CD8-positive, alpha-beta memory T cell (primary cell): ENCODE measurements around the gene FAM131B. TPM values are rescaled to one million over a fixed set of nuclear protein-coding genes. Genes with fewer than 3 reads are reported as not detected.

Source experiments
- CTCF ChIA-PET: fragments of 350-600 bp; sonication (Branson Sonifier 250); formaldehyde crosslinking; loops from one replicate; lab custom pipeline; 2021; ENCODE audit warnings: antibody characterized with exemption; lab: Charles Lee
- POLR2A ChIA-PET: fragments of 350-600 bp; sonication (Branson Sonifier 250); formaldehyde crosslinking; loops from one replicate; lab custom pipeline; 2021; ENCODE audit warnings: antibody characterized with exemption; lab: Charles Lee
- DNase-seq, 5 donors: peaks; one replicate each; pipeline versions ENCODE4 v3.0.0 to v3.0.0-alpha.2; 2020 to 2022; ENCODE audit warnings: mixed read lengths in 1 of 5
- H3K27ac ChIP-seq: one replicate; pipeline ENCODE4 v1.7.0; 2013; ENCODE audit warnings: low read depth, mild to moderate bottlenecking, low read length, moderate library complexity
- H3K27me3 ChIP-seq: 2 replicates; pipeline ENCODE4 v1.7.0; 2013; ENCODE audit warnings: low read length, mild to moderate bottlenecking; ENCODE audit not compliant: insufficient read depth, poor library complexity, severe bottlenecking
- H3K36me3 ChIP-seq: 2 replicates; pipeline ENCODE4 v1.7.0; 2013; ENCODE audit warnings: mild to moderate bottlenecking, low read length, moderate library complexity; ENCODE audit not compliant: insufficient read depth
- H3K4me1 ChIP-seq: 2 replicates; pipeline ENCODE4 v1.7.0; 2013; ENCODE audit warnings: mild to moderate bottlenecking, low read length, moderate library complexity; ENCODE audit not compliant: insufficient read depth
- H3K4me3 ChIP-seq: 2 replicates; pipeline ENCODE4 v1.7.0; 2013; ENCODE audit warnings: mild to moderate bottlenecking, low read length
- H3K9me3 ChIP-seq: 2 replicates; pipeline ENCODE4 v1.7.0; 2013; ENCODE audit warnings: mild to moderate bottlenecking, low read length
- H3K27ac Mint-ChIP-seq, 8 donors: one replicate each; pipeline ENCODE4 v1.8.0; 2020 to 2021; ENCODE audit warnings: mixed read lengths in 8 of 8, mild to moderate bottlenecking in 6 of 8, inconsistent platforms in 3 of 8, moderate library complexity in 3 of 8
- H3K27me3 Mint-ChIP-seq, 2 donors: one replicate each; pipeline ENCODE4 v1.8.0; 2020 to 2021; ENCODE audit warnings: mixed read lengths in 2 of 2, mild to moderate bottlenecking in 1 of 2, moderate library complexity in 1 of 2
- H3K36me3 Mint-ChIP-seq, 3 donors: one replicate each; pipeline ENCODE4 v1.8.0; 2020 to 2021; ENCODE audit warnings: mixed read lengths in 3 of 3, inconsistent platforms in 1 of 3, mild to moderate bottlenecking in 1 of 3
- H3K4me1 Mint-ChIP-seq, 3 donors: one replicate each; pipeline ENCODE4 v1.8.0; 2020 to 2021; ENCODE audit warnings: mixed read lengths in 3 of 3, inconsistent platforms in 1 of 3, mild to moderate bottlenecking in 1 of 3
- H3K4me3 Mint-ChIP-seq, 7 donors: one replicate each; pipeline ENCODE4 v1.8.0; 2020 to 2021; ENCODE audit warnings: mixed read lengths in 7 of 7, mild to moderate bottlenecking in 6 of 7, moderate library complexity in 4 of 7, inconsistent platforms in 2 of 7
- H3K9me3 Mint-ChIP-seq, 5 donors: one replicate each; pipeline ENCODE4 v1.8.0; 2020 to 2022; ENCODE audit warnings: mixed read lengths in 5 of 5, mild to moderate bottlenecking in 3 of 5, moderate library complexity in 2 of 5, inconsistent platforms in 1 of 5
- polyA plus RNA-seq: library from polyadenylated mRNA; unstranded; fragments of 300-500 nt; fragmentation: Illumina TruSeq; gene quantifications from one replicate; pipeline ENCODE4 v1.2.3, GENCODE V29; 2021
- total RNA-seq, 2 experiments: library from RNA; stranded (reverse); gene quantifications; one replicate each; pipeline ENCODE4 v1.2.3, GENCODE V29; 2021

The FAM131B gene
- total and polyA plus RNA-seq, 3 experiments from 2014 or later, result 1.6 to 2.8 (median 2.4) TPM

DNA sequence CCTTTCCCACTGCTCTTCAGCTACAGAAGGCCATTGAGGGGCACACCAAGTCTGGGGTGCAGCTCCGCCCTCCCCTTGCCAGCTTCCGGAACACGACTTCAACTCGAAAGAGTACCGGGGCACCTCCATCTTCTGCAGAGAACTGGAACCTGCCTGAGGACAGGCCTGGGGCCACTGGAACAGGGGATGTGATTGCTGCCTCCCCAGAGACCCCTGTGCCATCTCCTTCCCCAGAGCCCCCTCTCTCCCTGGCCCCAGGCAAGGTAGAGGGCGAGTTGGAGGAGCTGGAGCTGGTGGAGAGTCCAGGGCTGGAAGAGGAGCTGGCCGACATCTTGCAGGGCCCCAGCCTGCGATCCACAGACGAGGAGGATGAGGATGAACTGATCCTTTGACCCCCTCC lies 10.9 kb downstream of the FAM131B start:
- no peak for DNase-seq
- Mint-ChIP-seq H3K27ac (no peak overlapping the region), H3K4me3 (no peak overlapping the region), H3K27me3 (peaks cover 3 to 5% of the 10 kb centered on the region in 2 donors), H3K9me3 (no peaks in the 10 kb centered on the region), H3K4me1 (peaks cover 0 to 5% (median 0%) of the 10 kb centered on the region in 3 donors), H3K36me3 (no peaks in the 10 kb centered on the region)
- Histone ChIP-seq H3K4me1 (no peaks in the 10 kb centered on the region), H3K9me3 (no peaks in the 10 kb centered on the region), H3K27me3 (no peaks in the 10 kb centered on the region), H3K36me3 (no peaks in the 10 kb centered on the region), H3K27ac (no peak overlapping the region), H3K4me3 (no peak overlapping the region)
- ChIA-PET POLR2A (no interaction called here), CTCF (interaction anchor here (1.0 to 1.4 kb wide), 3 partner anchors 28 to 111 kb away, joined by 3 to 4 read pairs (median 4); no protein-coding TSS in a partner anchor)

DNA sequence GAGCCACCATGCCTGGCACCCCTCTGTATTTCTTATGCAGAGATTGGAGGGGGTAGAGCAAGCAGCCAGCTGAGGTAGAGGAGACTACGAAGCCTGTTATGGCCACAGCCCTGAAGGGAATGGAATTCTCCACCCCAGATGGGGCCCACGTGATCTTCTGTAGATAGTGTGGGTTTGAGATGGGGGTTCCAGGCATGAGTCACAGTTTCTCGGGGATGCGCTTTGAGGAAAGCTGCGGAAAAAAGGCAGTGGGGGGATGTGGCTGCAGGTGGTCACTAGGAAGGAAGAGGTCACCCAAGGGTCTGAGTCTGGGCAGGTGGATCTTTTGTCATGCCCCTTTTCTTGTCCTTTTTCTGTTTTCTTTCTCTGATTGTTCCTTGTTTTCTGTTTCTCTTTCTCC lies 11.5 kb downstream of the FAM131B start:
- Histone ChIP-seq H3K4me1 (no peaks in the 10 kb centered on the region), H3K27ac (no peak overlapping the region), H3K27me3 (no peaks in the 10 kb centered on the region), H3K9me3 (no peaks in the 10 kb centered on the region), H3K36me3 (no peaks in the 10 kb centered on the region), H3K4me3 (no peak overlapping the region)
- Mint-ChIP-seq H3K27ac (no peak overlapping the region), H3K4me1 (peaks cover 0 to 5% (median 0%) of the 10 kb centered on the region in 3 donors), H3K9me3 (no peaks in the 10 kb centered on the region), H3K36me3 (no peaks in the 10 kb centered on the region), H3K27me3 (peaks cover 4 to 5% of the 10 kb centered on the region in 2 donors), H3K4me3 (no peak overlapping the region)
- no peak for DNase-seq
- CTCF ChIA-PET, result interaction anchor here (1.0 to 1.4 kb wide), 3 partner anchors 29 to 110 kb away, joined by 3 to 4 read pairs (median 4); no protein-coding TSS in a partner anchor
- POLR2A ChIA-PET, result no interaction called here

DNA sequence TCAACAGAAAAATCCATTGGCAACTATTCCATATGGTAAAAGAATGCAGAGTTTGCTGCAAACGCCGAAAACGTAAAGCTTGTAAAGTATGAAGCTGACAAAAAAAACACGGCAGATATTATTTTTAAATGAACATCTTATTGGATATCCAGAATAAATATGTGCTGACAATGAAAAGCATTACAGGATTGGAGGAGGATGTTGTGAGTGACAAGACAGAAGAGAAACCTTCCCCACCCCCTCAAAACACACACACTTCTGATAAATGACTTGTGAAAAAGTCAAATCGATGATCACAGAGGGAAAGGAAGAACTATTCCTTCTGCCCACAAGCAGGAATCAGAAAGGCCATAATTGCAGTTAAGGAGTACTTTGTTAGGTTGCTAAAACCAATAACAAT lies 14.6 kb downstream of the FAM131B start:
- peak overlapping the region in 1 of 8 donors; percentile 5 for H3K27ac Mint-ChIP-seq
- no peak overlapping the region for H3K4me3 ChIP-seq

DNA sequence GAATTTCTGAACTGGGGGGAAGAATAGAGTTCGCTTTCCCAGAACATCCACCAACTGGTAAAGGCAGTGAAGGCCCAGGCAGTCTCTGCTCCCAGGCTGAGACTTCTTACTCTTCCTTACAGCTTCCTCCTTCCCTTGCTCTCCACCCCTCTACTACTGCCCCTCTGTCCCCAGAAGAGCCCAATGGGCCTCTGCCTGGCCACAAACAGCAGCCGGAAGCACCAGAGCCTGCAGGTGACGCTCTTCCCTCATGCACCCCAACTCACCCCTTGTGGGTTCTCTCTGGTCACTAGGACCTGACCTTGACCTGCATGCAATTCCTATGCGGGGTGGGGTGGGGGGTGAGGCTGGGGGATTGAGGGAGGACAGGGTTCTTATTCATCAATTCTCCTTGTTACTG lies 16.5 kb downstream of the FAM131B start:
- peaks cover 7 to 10% (median 9%) of the 10 kb centered on the region in 3 donors for H3K4me1 Mint-ChIP-seq
- POLR2A ChIA-PET, result no interaction called here

More for the DNA sequence above, 14.6 kb downstream of the FAM131B start:
- Mint-ChIP-seq H3K36me3 (no peaks in the 10 kb centered on the region), H3K4me3 (no peak overlapping the region), H3K27me3 (peaks cover 3 to 9% of the 10 kb centered on the region in 2 donors), H3K9me3 (no peaks in the 10 kb centered on the region), H3K4me1 (peaks cover 7 to 10% (median 9%) of the 10 kb centered on the region in 3 donors)
- Histone ChIP-seq H3K36me3 (no peaks in the 10 kb centered on the region), H3K27me3 (no peaks in the 10 kb centered on the region), H3K27ac (no peak overlapping the region), H3K4me1 (peaks cover 8% of the 10 kb centered on the region), H3K9me3 (no peaks in the 10 kb centered on the region)
- no peak for DNase-seq
- POLR2A ChIA-PET, result interaction anchor here (0.6 kb wide), 1 partner anchor 23 kb away, joined by 14 read pairs; no protein-coding TSS in a partner anchor
- CTCF ChIA-PET, result interaction anchor here (0.8 to 1.3 kb wide), 3 partner anchors 9 to 107 kb away, joined by 3 to 8 read pairs (median 4); no protein-coding TSS in a partner anchor

DNA sequence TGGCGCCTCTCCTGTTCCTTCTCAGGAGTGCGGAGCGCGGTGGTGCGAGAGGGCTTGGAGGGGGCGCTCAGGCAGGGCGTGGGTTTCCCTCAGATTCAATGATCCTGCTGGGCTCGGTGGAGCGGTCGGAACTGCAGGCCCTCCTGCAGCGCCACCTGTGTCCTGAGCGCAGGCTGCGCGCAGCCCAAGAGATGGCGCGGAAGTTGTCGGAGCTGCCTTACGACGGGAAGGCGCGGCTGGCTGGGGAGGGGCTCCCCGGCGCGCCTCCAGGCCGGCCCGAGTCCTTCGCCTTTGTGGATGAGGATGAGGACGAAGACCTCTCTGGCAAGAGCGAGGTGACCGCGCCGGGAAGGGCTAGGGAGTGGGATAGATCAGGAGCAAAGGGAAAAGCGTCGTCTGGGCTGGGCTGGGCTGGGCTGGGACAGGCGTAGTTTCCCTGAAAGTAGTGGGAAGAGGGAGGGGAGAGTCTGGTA lies 17.0 kb downstream of the FAM131B start:
- H3K4me1 Mint-ChIP-seq, result peaks cover 7 to 10% (median 9%) of the 10 kb centered on the region in 3 donors
- peak overlapping the region; percentile 23 for H3K4me3 ChIP-seq
- H3K27me3 Mint-ChIP-seq, result peaks cover 7 to 16% of the 10 kb centered on the region in 2 donors
- no peaks in the 10 kb centered on the region for H3K9me3 ChIP-seq
- no peaks in the 10 kb centered on the region for H3K9me3 Mint-ChIP-seq
- ChIA-PET CTCF (interaction anchor here (0.5 to 2.6 kb wide), 28 partner anchors 8 to 127 kb away, joined by 3 to 18 read pairs (median 5); partner anchors contain the start of gene CASP2), POLR2A (no interaction called here)
- H3K27me3 ChIP-seq, result no peaks in the 10 kb centered on the region
- H3K4me1 ChIP-seq, result peaks cover 8% of the 10 kb centered on the region
- no peak overlapping the region for H3K27ac ChIP-seq
- H3K36me3 Mint-ChIP-seq, result no peaks in the 10 kb centered on the region
- H3K4me3 Mint-ChIP-seq, result peak overlapping the region in 6 of 7 donors; percentile 58 to 79 (median 78)
- peak; percentile 38 to 75 (median 51) for DNase-seq
- no peaks in the 10 kb centered on the region for H3K36me3 ChIP-seq
- peak overlapping the region in 2 of 8 donors; percentile 42 to 92 for H3K27ac Mint-ChIP-seq

More for the DNA sequence above, 16.5 kb downstream of the FAM131B start:
- H3K27ac Mint-ChIP-seq, result no peak overlapping the region
- H3K27ac ChIP-seq, result no peak overlapping the region
- no peak overlapping the region for H3K4me3 ChIP-seq
- no peaks in the 10 kb centered on the region for H3K9me3 ChIP-seq
- H3K27me3 ChIP-seq, result no peaks in the 10 kb centered on the region
- DNase-seq, result no peak
- H3K27me3 Mint-ChIP-seq, result peaks cover 7 to 14% of the 10 kb centered on the region in 2 donors
- H3K4me1 ChIP-seq, result peaks cover 8% of the 10 kb centered on the region
- H3K36me3 ChIP-seq, result no peaks in the 10 kb centered on the region
- no peaks in the 10 kb centered on the region for H3K9me3 Mint-ChIP-seq
- H3K4me3 Mint-ChIP-seq, result peak overlapping the region in 2 of 7 donors; percentile 58 to 79
- H3K36me3 Mint-ChIP-seq, result no peaks in the 10 kb centered on the region
- CTCF ChIA-PET, result interaction anchor here (0.5 to 2.6 kb wide), 27 partner anchors 9 to 128 kb away, joined by 3 to 18 read pairs (median 5); partner anchors contain the start of gene CASP2

DNA sequence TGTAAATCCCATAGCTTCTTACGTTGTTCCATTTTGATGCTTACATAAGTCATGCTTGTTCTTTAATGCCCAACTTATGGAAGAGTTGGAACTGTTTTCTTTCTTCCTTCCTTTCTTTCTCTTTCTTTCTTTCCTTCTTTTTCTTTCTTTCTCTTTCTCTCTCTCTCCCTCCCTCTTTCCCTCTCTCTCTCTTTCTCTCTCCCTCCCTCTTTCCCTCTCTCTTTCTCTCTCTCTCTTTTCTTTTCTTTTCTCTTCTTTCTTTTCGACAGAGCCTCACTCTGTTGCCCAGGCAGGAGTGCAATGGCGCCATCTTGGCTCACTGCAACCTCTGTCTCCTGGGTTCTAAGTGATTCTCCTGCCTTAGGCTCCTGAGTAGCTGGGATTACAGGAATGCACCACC lies 18.9 kb downstream of the FAM131B start:
- Mint-ChIP-seq H3K4me1 (peaks cover 7 to 10% (median 9%) of the 10 kb centered on the region in 3 donors), H3K36me3 (no peaks in the 10 kb centered on the region), H3K27ac (no peak overlapping the region), H3K27me3 (peaks cover 18 to 22% of the 10 kb centered on the region in 2 donors), H3K9me3 (no peaks in the 10 kb centered on the region), H3K4me3 (no peak overlapping the region)
- H3K27me3 ChIP-seq, result peaks cover 9% of the 10 kb centered on the region
- no peak overlapping the region for H3K4me3 ChIP-seq
- CTCF ChIA-PET, result interaction anchor here (1.0 to 1.5 kb wide), 4 partner anchors 22 to 37 kb away, joined by 3 read pairs; no protein-coding TSS in a partner anchor
- H3K4me1 ChIP-seq, result peaks cover 8% of the 10 kb centered on the region
- no peaks in the 10 kb centered on the region for H3K36me3 ChIP-seq
- POLR2A ChIA-PET, result no interaction called here
- H3K27ac ChIP-seq, result no peak overlapping the region
- H3K9me3 ChIP-seq, result no peaks in the 10 kb centered on the region
- DNase-seq, result no peak

DNA sequence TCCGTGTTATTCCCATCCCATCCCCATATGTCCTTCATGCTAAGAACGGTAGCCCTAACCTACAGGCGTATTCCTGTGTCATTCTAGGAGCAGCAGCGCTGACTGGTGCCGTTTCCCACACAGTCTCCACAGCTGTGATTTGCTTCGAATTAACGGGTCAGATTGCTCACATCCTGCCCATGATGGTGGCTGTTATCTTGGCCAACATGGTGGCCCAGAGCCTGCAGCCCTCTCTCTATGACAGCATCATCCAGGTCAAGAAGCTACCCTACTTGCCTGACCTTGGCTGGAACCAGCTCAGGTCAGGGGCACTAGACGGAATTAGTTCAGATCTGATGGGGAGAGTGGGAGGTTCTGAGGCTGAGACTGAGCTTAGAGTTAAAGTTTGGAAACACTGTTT lies 20.7 kb downstream of the FAM131B start:
- Histone ChIP-seq H3K9me3 (no peaks in the 10 kb centered on the region), H3K27me3 (peaks cover 9% of the 10 kb centered on the region), H3K4me3 (no peak overlapping the region), H3K36me3 (no peaks in the 10 kb centered on the region), H3K27ac (no peak overlapping the region), H3K4me1 (peaks cover 8% of the 10 kb centered on the region)
- ChIA-PET CTCF (interaction anchor here (1.0 to 1.4 kb wide), 2 partner anchors 76 to 101 kb away, joined by 3 to 4 read pairs; no protein-coding TSS in a partner anchor), POLR2A (interaction anchor here (0.6 kb wide), 1 partner anchor 82 kb away, joined by 5 read pairs; no protein-coding TSS in a partner anchor)
- Mint-ChIP-seq H3K27ac (no peak overlapping the region), H3K27me3 (peaks cover 24 to 27% of the 10 kb centered on the region in 2 donors), H3K36me3 (no peaks in the 10 kb centered on the region), H3K4me1 (peaks cover 9 to 10% (median 9%) of the 10 kb centered on the region in 3 donors), H3K4me3 (no peak overlapping the region), H3K9me3 (no peaks in the 10 kb centered on the region)
- DNase-seq, result no peak

DNA sequence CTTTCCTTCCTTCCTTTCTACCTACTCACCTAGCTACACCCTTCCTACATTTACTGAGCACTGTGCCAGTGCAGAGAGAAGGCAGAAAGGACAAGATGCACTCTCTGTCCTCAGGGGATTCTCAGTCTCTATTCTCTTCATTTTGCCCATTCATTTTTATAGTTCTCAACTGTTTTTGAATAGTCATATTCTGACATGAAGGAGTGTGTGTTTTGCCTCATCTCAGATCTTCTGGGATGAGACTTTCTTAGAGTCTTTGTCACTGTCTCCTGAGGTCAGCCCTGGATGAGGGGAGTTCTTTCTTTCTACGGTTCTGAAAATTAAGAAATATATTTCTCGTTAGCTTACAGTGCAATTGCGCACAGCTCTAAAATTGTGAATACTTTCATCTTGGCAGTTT lies 25.3 kb downstream of the FAM131B start:
- Mint-ChIP-seq H3K4me1 (peaks cover 0 to 2% (median 0%) of the 10 kb centered on the region in 3 donors), H3K9me3 (no peaks in the 10 kb centered on the region), H3K27ac (no peak overlapping the region), H3K36me3 (no peaks in the 10 kb centered on the region), H3K27me3 (peaks cover 18 to 46% of the 10 kb centered on the region in 2 donors), H3K4me3 (no peak overlapping the region)
- H3K27me3 ChIP-seq, result peaks cover 13% of the 10 kb centered on the region
- no peak overlapping the region for H3K4me3 ChIP-seq
- no peaks in the 10 kb centered on the region for H3K36me3 ChIP-seq
- ChIA-PET CTCF (interaction anchor here (0.7 to 3.0 kb wide), 7 partner anchors 8 to 779 kb away, joined by 3 to 11 read pairs (median 4); no protein-coding TSS in a partner anchor), POLR2A (no interaction called here)
- H3K9me3 ChIP-seq, result no peaks in the 10 kb centered on the region
- DNase-seq, result no peak
- H3K4me1 ChIP-seq, result no peaks in the 10 kb centered on the region
- H3K27ac ChIP-seq, result no peak overlapping the region
